K562 (cell line): ENCODE measurements around the gene GPR68.

ENCODE experiments used
- EP300 ChIP-seq: IDR thresholded peaks from 2 replicates; pipeline ENCODE4 v1.6.1; 2012; ENCODE audit warnings: low read length, improper control_type of control experiment
- NCOA2 ChIP-seq, 2 experiments: fragments of 450-650 bp; IDR thresholded peaks; 2 replicates each; pipeline ENCODE4 v1.6.1; 2018; ENCODE audit warnings: mild to moderate bottlenecking in 2 of 2, moderate library complexity in 1 of 2; ENCODE audit not compliant: partially characterized antibody in 2 of 2
- POLR2A ChIP-seq: fragments of 450-650 bp; conservative IDR thresholded peaks from 2 replicates; pipeline ENCODE4 v1.6.1; 2016
- REST ChIP-seq, 2 experiments: fragments of 450-650 bp; formaldehyde crosslinking in 1 of 2; IDR thresholded peaks; 2 replicates each; pipeline versions ENCODE4 v1.4.0 to v1.6.1; 2014 to 2020; ENCODE audit warnings: mild to moderate bottlenecking in 2 of 2, borderline replicate concordance in 1 of 2, low read depth in 1 of 2
- SETDB1 ChIP-seq: IDR thresholded peaks from one replicate; pipeline ENCODE4 v1.6.1; 2012; ENCODE audit warnings: low read length, control low read depth, inconsistent platforms
- SMARCB1 ChIP-seq: IDR thresholded peaks from 2 replicates; pipeline ENCODE4 v1.6.1; 2011; ENCODE audit warnings: improper control_type of control experiment, low read depth; ENCODE audit not compliant: insufficient read length
- TRIM24 ChIP-seq, 2 experiments: fragments of 450-650 bp; IDR thresholded peaks; 2 replicates each; pipeline ENCODE4 v1.6.1; 2016

GRCh38 chr14:91282954-91283645 is 38.6 kb upstream of the GPR68 start:
- TF ChIP-seq POLR2A: no peak
- TF ChIP-seq SETDB1: no peak
- no peak for TF ChIP-seq EP300
- no peak for TF ChIP-seq NCOA2 (IDR thresholded peaks at IDR 0.05; ENCODE audit: partially characterized antibody in 2 of 2)
- no peak for TF ChIP-seq TRIM24 (IDR thresholded peaks at IDR 0.05)
- TF ChIP-seq REST (IDR thresholded peaks at IDR 0.05; ENCODE audit: borderline replicate concordance): no peak
- no peak for TF ChIP-seq REST (CRISPR knock-in tag; IDR thresholded peaks at IDR 0.05; ENCODE audit: low read depth)
- no peak for TF ChIP-seq SMARCB1
